WTC11 (cell line): ENCODE data around the gene NOX3. TPM values are rescaled to one million over a fixed set of nuclear protein-coding genes. Genes with fewer than 3 reads are reported as not detected.

Source experiments
- ATAC-seq: fragments of 200-7000 bp; cut with Tn5 transposase; 2 replicates; pipeline ENCODE4 v1.10.0; 2021; ENCODE audit warnings: mild to moderate bottlenecking, moderate library complexity
- CTCF ChIA-PET: fragments of 300-600 bp; sonication (Branson Sonifier 250); formaldehyde crosslinking; loops from one replicate; lab custom pipeline; 2021; ENCODE audit warnings: antibody characterized with exemption; lab: Charles Lee
- POLR2A ChIA-PET: fragments of 350-600 bp; sonication (Branson Sonifier 250); formaldehyde crosslinking; loops from one replicate; lab custom pipeline; 2021; ENCODE audit warnings: antibody characterized with exemption; lab: Charles Lee
- DNase-seq: peaks from one replicate; pipeline ENCODE4 v3.0.0; 2021; ENCODE audit warnings: low spot score
- H3K27ac Mint-ChIP-seq: 2 replicates; pipeline ENCODE4 v1.8.0; 2021; ENCODE audit warnings: mixed read lengths
- H3K27me3 Mint-ChIP-seq: 2 replicates; pipeline ENCODE4 v1.8.0; 2021; ENCODE audit warnings: low read depth, mild to moderate bottlenecking, moderate library complexity, mixed read lengths
- H3K36me3 Mint-ChIP-seq: 2 replicates; pipeline ENCODE4 v1.8.0; 2021; ENCODE audit warnings: mixed read lengths
- H3K4me1 Mint-ChIP-seq: 2 replicates; pipeline ENCODE4 v1.8.0; 2022; ENCODE audit warnings: mixed read lengths
- H3K4me3 Mint-ChIP-seq: 2 replicates; pipeline ENCODE4 v1.8.0; 2021; ENCODE audit warnings: mild to moderate bottlenecking, moderate library complexity, mixed read lengths
- H3K9me3 Mint-ChIP-seq: 2 replicates; pipeline ENCODE4 v1.8.0; 2021; ENCODE audit warnings: mixed read lengths
- AFF4 ChIP-seq: sonication (generic); formaldehyde crosslinking; IDR thresholded peaks from 2 replicates; pipeline ENCODE4 v1.8.1; 2023; ENCODE audit warnings: mild to moderate bottlenecking, missing genetic modification reagents, borderline replicate concordance
- CBFB ChIP-seq: sonication (generic); formaldehyde crosslinking; IDR thresholded peaks from 2 replicates; pipeline ENCODE4 v1.8.1; 2022; ENCODE audit warnings: mild to moderate bottlenecking, low read depth, missing genetic modification reagents
- CTCF ChIP-seq: fragments of 200-600 bp; IDR thresholded peaks from 2 replicates; pipeline ENCODE4 v1.8.0; 2022; ENCODE audit warnings: antibody characterized with exemption
- ETV6 ChIP-seq: sonication (generic); formaldehyde crosslinking; IDR thresholded peaks from 2 replicates; pipeline ENCODE4 v1.8.1; 2022; ENCODE audit warnings: mild to moderate bottlenecking, missing genetic modification reagents
- GABPB1 ChIP-seq: sonication (generic); formaldehyde crosslinking; IDR thresholded peaks from 2 replicates; pipeline ENCODE4 v1.8.1; 2023; ENCODE audit warnings: mild to moderate bottlenecking, missing genetic modification reagents
- GRHL2 ChIP-seq: fragments of 250-450 bp; sonication (Bioruptor Pico); IDR thresholded peaks from 2 replicates; pipeline ENCODE4 v1.8.0; 2022; ENCODE audit warnings: mild to moderate bottlenecking, moderate library complexity; ENCODE audit not compliant: insufficient replicate concordance, severe bottlenecking
- HMGA2 ChIP-seq: fragments of 250-450 bp; sonication (Bioruptor Pico); IDR thresholded peaks from 2 replicates; pipeline ENCODE4 v1.4.0; 2021; ENCODE audit warnings: mild to moderate bottlenecking, moderate library complexity
- NR1H2 ChIP-seq: sonication (generic); formaldehyde crosslinking; IDR thresholded peaks from 2 replicates; pipeline ENCODE4 v1.9.0; 2021; ENCODE audit warnings: mild to moderate bottlenecking, moderate library complexity, missing genetic modification reagents
- NR3C1 ChIP-seq: sonication (generic); formaldehyde crosslinking; conservative IDR thresholded peaks from 2 replicates; pipeline ENCODE4 v1.8.1; 2023; ENCODE audit warnings: low read depth, mild to moderate bottlenecking, missing genetic modification reagents
- SMAD3 ChIP-seq: sonication (generic); formaldehyde crosslinking; IDR thresholded peaks from 2 replicates; pipeline ENCODE4 v1.8.0; 2022; ENCODE audit warnings: missing genetic modification reagents, mild to moderate bottlenecking, borderline replicate concordance
- USF1 ChIP-seq: sonication (generic); formaldehyde crosslinking; IDR thresholded peaks from 2 replicates; pipeline ENCODE4 v1.8.0; 2022; ENCODE audit warnings: mild to moderate bottlenecking, missing genetic modification reagents
- ZBTB21 ChIP-seq: sonication (generic); formaldehyde crosslinking; IDR thresholded peaks from 2 replicates; pipeline ENCODE4 v1.8.1; 2023; ENCODE audit warnings: mild to moderate bottlenecking, missing genetic modification reagents, borderline replicate concordance
- ZBTB43 ChIP-seq: sonication (generic); formaldehyde crosslinking; IDR thresholded peaks from 2 replicates; pipeline ENCODE4 v1.8.1; 2023; ENCODE audit warnings: mild to moderate bottlenecking, missing genetic modification reagents
- ZNF423 ChIP-seq: fragments of 250-450 bp; sonication (Bioruptor Pico); IDR thresholded peaks from 2 replicates; pipeline ENCODE4 v2.1.2; 2022; ENCODE audit warnings: mild to moderate bottlenecking, moderate library complexity
- ZNF425 ChIP-seq: fragments of 250-450 bp; sonication (Bioruptor Pico); conservative IDR thresholded peaks from 2 replicates; pipeline ENCODE4 v1.9.0; 2021; ENCODE audit warnings: mild to moderate bottlenecking
- ZNF671 ChIP-seq: fragments of 250-450 bp; sonication (Bioruptor Pico); IDR thresholded peaks from 2 replicates; pipeline ENCODE4 v1.8.0; 2021; ENCODE audit warnings: mild to moderate bottlenecking
- total RNA-seq: library from RNA; stranded (reverse); gene quantifications from 3 replicates; pipeline ENCODE4 v1.2.3, GENCODE V29; 2021

NOX3 gene
- total RNA-seq, 1 experiment from 2014 or later: not detected

GRCh38 chr6:155434829-155435423, 20.7 kb downstream of the NOX3 start:
- Mint-ChIP-seq H3K9me3 (no peaks in the 10 kb centered on the region), H3K36me3 (no peaks in the 10 kb centered on the region), H3K27me3 (no peaks in the 10 kb centered on the region), H3K4me3 (no peak overlapping the region), H3K4me1 (no peaks in the 10 kb centered on the region)
- POLR2A ChIA-PET: no interaction called here
- no peak for DNase-seq
- TF ChIP-seq CBFB (CRISPR knock-in tag): no peak
- no peak for TF ChIP-seq ZBTB43 (CRISPR knock-in tag)
- no peak for TF ChIP-seq AFF4 (CRISPR knock-in tag)
- no peak for TF ChIP-seq CTCF
- TF ChIP-seq ZBTB21 (CRISPR knock-in tag): no peak
- no peak for TF ChIP-seq GABPB1
- TF ChIP-seq USF1: no peak
- TF ChIP-seq ZNF423 (CRISPR knock-in tag): no peak
- no peak for TF ChIP-seq ETV6 (CRISPR knock-in tag)
- TF ChIP-seq NR3C1 (CRISPR knock-in tag): no peak
- no peak for TF ChIP-seq ZNF425 (CRISPR knock-in tag)
- TF ChIP-seq, all 79 proteins: peak for 0
- CTCF ChIA-PET: no interaction called here
- no peak for ATAC-seq
- no peak overlapping the region for H3K27ac Mint-ChIP-seq

- Mint-ChIP-seq H3K36me3 (no peaks in the 10 kb centered on the region), H3K4me3 (no peak overlapping the region), H3K4me1 (no peaks in the 10 kb centered on the region), H3K9me3 (no peaks in the 10 kb centered on the region), H3K27me3 (no peaks in the 10 kb centered on the region), H3K27ac (no peak overlapping the region)
- DNase-seq (no peak), ATAC-seq (no peak)
- ChIA-PET CTCF (no interaction called here), POLR2A (no interaction called here)
- TF ChIP-seq ZNF671 (CRISPR knock-in tag) (no peak), GRHL2 (CRISPR knock-in tag) (no peak), NR1H2 (CRISPR knock-in tag) (no peak), HMGA2 (CRISPR knock-in tag) (no peak), SMAD3 (CRISPR knock-in tag) (no peak), ZBTB21 (CRISPR knock-in tag) (no peak)
These were observed 21.5 kb downstream of the NOX3 start for GRCh38 chr6:155434096-155434495.
